Right lobe of liver (tissue), 4 donors: ENCODE data around the gene CCDC150.

Source experiments
- POLR2A ChIP-seq: fragments of 450-650 bp; IDR thresholded peaks from one replicate; pipeline ENCODE4 v1.6.1; 2017; ENCODE audit warnings: antibody characterized with exemption, mild to moderate bottlenecking
- TF ChIP-seq, protein P1 (sequence below), 4 donors: fragments of 200-600 bp in 3 of 4; fragments of 450-650 bp in 1 of 4; IDR thresholded peaks; one replicate each; pipeline versions ENCODE4 v1.5.1 to v1.8.0; 2016 to 2022; ENCODE audit warnings: antibody characterized with exemption in 4 of 4, mild to moderate bottlenecking in 2 of 4
- donor health status: DM: no; HTN: no; CAD: no.
- donor health status: DM: no; HTN: no; CAD: no.
- donor health status: DM: no; HTN: yes; CAD: no.

GRCh38 chr2:196697825-196698224, 58.3 kb downstream of the CCDC150 start:
- no peak for TF ChIP-seq POLR2A
- TF ChIP-seq, protein P1, sequence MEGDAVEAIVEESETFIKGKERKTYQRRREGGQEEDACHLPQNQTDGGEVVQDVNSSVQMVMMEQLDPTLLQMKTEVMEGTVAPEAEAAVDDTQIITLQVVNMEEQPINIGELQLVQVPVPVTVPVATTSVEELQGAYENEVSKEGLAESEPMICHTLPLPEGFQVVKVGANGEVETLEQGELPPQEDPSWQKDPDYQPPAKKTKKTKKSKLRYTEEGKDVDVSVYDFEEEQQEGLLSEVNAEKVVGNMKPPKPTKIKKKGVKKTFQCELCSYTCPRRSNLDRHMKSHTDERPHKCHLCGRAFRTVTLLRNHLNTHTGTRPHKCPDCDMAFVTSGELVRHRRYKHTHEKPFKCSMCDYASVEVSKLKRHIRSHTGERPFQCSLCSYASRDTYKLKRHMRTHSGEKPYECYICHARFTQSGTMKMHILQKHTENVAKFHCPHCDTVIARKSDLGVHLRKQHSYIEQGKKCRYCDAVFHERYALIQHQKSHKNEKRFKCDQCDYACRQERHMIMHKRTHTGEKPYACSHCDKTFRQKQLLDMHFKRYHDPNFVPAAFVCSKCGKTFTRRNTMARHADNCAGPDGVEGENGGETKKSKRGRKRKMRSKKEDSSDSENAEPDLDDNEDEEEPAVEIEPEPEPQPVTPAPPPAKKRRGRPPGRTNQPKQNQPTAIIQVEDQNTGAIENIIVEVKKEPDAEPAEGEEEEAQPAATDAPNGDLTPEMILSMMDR (IDR thresholded peaks at IDR 0.05): no peak
